Measurements from ENCODE around the gene MGAT4A.

DNA sequence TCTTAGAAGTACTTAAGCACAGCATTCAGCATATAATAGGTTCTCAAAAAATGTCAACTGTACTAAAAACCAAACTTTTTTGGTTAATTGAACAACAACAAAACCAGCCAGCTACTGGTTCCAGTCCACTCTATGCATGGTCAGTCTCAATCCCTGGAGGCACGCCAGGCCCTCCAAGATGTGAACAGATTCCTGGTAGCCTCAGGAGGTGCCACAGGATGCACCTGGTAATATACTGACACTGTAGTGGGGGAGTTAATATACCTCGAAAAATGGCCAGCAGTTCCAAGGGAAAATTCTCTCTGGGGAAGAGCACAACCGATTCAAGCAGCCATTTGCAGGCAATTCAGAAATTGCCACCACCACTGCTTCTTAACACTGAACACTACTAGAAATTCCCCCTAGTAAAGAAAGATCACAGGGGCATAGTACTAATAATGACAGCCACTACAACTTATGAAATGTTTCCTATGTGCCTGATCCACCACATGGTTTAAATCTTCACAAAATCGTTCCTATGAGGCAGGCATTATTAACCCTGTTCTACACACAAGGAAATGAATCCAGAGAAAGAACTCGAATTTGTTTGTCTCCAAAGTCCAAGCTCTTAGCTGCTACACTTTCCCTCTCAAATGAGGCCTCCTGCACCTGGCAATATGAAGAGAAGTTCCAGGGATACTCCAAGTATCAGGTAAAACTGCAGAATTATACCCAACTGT is 3.4 kb downstream of the MGAT4A start:
- TF ChIP-seq, protein P1, sequence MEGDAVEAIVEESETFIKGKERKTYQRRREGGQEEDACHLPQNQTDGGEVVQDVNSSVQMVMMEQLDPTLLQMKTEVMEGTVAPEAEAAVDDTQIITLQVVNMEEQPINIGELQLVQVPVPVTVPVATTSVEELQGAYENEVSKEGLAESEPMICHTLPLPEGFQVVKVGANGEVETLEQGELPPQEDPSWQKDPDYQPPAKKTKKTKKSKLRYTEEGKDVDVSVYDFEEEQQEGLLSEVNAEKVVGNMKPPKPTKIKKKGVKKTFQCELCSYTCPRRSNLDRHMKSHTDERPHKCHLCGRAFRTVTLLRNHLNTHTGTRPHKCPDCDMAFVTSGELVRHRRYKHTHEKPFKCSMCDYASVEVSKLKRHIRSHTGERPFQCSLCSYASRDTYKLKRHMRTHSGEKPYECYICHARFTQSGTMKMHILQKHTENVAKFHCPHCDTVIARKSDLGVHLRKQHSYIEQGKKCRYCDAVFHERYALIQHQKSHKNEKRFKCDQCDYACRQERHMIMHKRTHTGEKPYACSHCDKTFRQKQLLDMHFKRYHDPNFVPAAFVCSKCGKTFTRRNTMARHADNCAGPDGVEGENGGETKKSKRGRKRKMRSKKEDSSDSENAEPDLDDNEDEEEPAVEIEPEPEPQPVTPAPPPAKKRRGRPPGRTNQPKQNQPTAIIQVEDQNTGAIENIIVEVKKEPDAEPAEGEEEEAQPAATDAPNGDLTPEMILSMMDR (IDR thresholded peaks at IDR 0.05), result no peak
- TF ChIP-seq CEBPB (IDR thresholded peaks at IDR 0.05) (no peak), POLR2A (IDR thresholded peaks at IDR 0.05; ENCODE audit: low read length) (no peak), CHD2 (IDR thresholded peaks at IDR 0.05; ENCODE audit: low read length, partially characterized antibody) (no peak), BHLHE40 (IDR thresholded peaks at IDR 0.05; ENCODE audit: low read depth, low read length) (no peak)
- TF ChIP-seq, protein P2, sequence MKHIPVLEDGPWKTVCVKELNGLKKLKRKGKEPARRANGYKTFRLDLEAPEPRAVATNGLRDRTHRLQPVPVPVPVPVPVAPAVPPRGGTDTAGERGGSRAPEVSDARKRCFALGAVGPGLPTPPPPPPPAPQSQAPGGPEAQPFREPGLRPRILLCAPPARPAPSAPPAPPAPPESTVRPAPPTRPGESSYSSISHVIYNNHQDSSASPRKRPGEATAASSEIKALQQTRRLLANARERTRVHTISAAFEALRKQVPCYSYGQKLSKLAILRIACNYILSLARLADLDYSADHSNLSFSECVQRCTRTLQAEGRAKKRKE (CRISPR knock-in tag; IDR thresholded peaks at IDR 0.05; ENCODE audit: low read depth), result no peak

All from A549 (cell line).